ENCODE data around the gene TMEM201.

The TMEM201 gene

GRCh38 chr1:9591669-9592509 lies 3.2 kb downstream of the TMEM201 start:
- H3K36me3 Mint-ChIP-seq = no peaks in the 10 kb centered on the region
- DNase-seq (ENCODE audit: low spot score in 2 of 2) (no peak), ATAC-seq (ENCODE audit: low read depth) (no peak)
- H3K9me3 Mint-ChIP-seq = no peaks in the 10 kb centered on the region
- H3K4me1 Mint-ChIP-seq = peaks cover 19% of the 10 kb centered on the region
- no peaks in the 10 kb centered on the region for H3K27me3 Mint-ChIP-seq
- H3K4me3 Mint-ChIP-seq = no peak overlapping the region
- H3K27ac Mint-ChIP-seq = no peak overlapping the region

DNA sequence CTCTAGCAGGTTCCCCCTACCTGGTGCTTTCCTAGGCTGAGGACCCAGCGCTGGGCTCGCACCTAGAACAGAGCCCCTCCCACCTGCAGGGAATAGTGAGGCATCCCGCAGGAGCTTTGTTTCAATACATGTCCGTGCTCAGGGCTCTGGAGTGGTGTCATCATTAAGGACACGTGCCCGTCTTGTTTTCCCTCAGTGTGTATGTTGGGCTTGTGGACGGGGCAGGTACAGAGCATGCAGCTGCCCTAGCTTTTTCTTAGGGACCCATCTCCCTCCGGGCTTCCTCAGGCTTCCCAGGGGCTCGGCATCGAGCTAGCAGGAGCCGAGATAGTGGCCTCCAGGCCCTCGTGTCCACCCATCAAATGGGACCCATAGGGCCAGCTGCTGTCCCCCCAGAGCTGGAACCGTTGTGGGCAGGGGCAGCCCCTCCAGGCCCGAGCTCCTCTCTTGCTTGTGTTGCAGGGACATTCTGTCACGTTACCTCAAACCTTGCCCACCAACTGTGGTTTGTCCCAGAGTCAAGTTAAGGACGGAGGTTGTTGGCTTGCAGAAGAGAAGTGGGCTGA lies 3.9 kb downstream of the TMEM201 start:
- ATAC-seq (ENCODE audit: low read depth) = no peak
- peaks cover 19% of the 10 kb centered on the region for H3K4me1 Mint-ChIP-seq
- no peak overlapping the region for H3K27ac Mint-ChIP-seq

GRCh38 chr1:9593147-9593491 lies 4.4 kb downstream of the TMEM201 start:
- DNase-seq (ENCODE audit: low spot score in 2 of 2) (no peak), ATAC-seq (ENCODE audit: low read depth) (no peak)
- no peak overlapping the region for H3K4me3 Mint-ChIP-seq
- H3K36me3 Mint-ChIP-seq = peaks cover 1% of the 10 kb centered on the region
- H3K27ac Mint-ChIP-seq = no peak overlapping the region
- no peaks in the 10 kb centered on the region for H3K9me3 Mint-ChIP-seq
- peaks cover 19% of the 10 kb centered on the region for H3K4me1 Mint-ChIP-seq
- no peaks in the 10 kb centered on the region for H3K27me3 Mint-ChIP-seq

More for the DNA sequence above, 3.9 kb downstream of the TMEM201 start:
- Mint-ChIP-seq H3K4me3 (no peak overlapping the region), H3K27me3 (no peaks in the 10 kb centered on the region), H3K9me3 (no peaks in the 10 kb centered on the region), H3K36me3 (no peaks in the 10 kb centered on the region)
- no peak for DNase-seq (ENCODE audit: low spot score in 2 of 2)

DNA sequence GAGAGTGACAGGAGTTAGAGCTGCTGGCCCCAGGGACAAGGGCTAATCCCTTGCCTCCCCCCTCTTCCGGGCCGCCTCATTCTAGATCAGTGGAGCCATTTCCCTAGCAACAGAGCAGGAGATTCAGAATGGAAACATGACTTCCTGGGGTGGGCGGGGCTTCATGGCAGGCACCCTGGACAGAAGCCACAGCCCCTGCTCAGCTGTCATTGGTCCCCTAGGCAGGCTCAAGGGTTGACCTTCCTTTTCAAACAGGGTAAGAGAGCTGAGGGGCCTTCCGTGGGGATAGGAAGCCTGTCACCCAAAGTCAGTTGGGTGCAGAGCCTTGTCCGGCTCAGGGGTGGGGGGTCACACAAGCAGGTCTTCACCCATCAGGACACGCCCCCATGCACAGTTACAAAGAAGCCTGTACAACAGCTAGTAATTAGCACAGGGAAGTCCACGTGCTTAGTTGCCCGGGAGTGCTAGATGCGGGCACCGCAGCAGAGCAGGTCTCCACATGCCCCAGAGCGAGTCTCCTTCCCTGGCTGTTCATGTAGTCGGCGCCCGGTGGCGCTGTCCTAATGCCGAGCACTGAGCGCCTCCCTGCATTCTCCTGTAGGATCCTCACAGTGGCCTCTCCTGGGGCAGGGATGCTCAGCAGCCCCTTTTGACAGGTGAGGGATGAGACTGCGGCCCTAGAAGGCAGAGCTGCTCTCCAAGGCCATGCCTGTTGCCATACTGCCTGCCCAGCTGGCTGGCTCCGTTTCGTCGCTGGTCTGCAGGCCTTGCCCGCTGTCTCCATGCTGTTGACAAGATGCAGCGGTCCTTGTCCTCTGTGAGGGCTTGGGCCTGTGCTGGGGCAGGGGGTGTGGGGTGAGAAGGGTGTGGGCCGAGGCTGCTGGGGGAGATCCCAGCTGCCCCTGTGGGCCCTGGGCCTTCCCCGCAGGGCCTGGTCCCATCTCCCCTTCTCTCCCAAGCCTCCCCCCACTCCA lies 5.1 kb downstream of the TMEM201 start:
- peaks cover 19% of the 10 kb centered on the region for H3K4me1 Mint-ChIP-seq
- ATAC-seq (ENCODE audit: low read depth) (no peak), DNase-seq (ENCODE audit: low spot score in 2 of 2) (no peak)
- H3K9me3 Mint-ChIP-seq = no peaks in the 10 kb centered on the region
- H3K27ac Mint-ChIP-seq = no peak overlapping the region
- peaks cover 3% of the 10 kb centered on the region for H3K36me3 Mint-ChIP-seq
- H3K27me3 Mint-ChIP-seq = no peaks in the 10 kb centered on the region
- H3K4me3 Mint-ChIP-seq = no peak overlapping the region

GRCh38 chr1:9594471-9595155 lies 5.9 kb downstream of the TMEM201 start:
- DNase-seq (ENCODE audit: low spot score in 2 of 2) (no peak), ATAC-seq (ENCODE audit: low read depth) (no peak)
- H3K4me3 Mint-ChIP-seq = no peak overlapping the region
- no peaks in the 10 kb centered on the region for H3K27me3 Mint-ChIP-seq
- no peak overlapping the region for H3K27ac Mint-ChIP-seq
- H3K4me1 Mint-ChIP-seq = peaks cover 19% of the 10 kb centered on the region
- peaks cover 3% of the 10 kb centered on the region for H3K36me3 Mint-ChIP-seq
- no peaks in the 10 kb centered on the region for H3K9me3 Mint-ChIP-seq

DNA sequence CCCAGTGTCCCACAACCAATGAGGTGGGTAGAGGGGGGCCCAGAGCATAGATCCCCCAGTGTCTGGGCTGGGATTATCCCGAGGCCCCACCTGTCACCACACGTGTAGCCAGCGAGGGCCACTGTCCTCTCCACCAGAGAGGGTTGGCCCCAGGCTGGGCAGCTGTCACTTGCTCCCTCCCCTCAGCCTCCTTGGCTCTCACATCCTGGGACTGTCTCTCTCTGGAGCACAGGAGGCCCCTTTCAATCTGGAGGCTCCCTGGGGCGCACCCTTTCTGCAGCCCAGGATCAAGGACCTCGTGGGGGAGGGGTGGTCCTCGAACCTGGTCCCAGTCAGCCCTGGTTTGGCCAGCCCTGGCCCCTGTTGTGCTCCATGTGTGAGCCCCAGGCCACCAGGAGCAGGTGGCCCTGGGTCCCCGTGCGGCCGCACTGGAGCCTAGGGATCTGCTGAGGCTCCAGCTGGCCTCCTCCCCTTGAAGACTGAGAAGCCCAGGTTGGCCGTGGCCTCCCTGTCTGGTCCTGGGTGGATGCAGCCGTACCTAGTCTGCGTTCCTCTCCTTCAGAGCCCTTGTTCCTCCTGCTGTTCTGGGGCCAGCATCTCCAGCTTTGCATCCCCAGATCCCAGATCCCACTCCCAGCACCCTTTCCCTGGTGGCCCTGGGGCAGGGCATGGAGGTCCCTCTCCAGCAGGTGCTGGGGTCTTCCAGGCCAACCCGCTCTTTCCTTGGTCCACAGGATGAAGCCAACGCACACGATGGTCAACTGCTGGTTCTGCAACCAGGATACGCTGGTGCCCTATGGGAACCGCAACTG lies 6.7 kb downstream of the TMEM201 start:
- no peak overlapping the region for H3K27ac Mint-ChIP-seq

GRCh38 chr1:9595968-9596340 lies 7.2 kb downstream of the TMEM201 start:
- DNase-seq (ENCODE audit: low spot score in 2 of 2) (no peak), ATAC-seq (ENCODE audit: low read depth) (no peak)
- Mint-ChIP-seq H3K36me3 (peaks cover 3% of the 10 kb centered on the region), H3K27me3 (no peaks in the 10 kb centered on the region), H3K4me3 (no peak overlapping the region), H3K9me3 (no peaks in the 10 kb centered on the region), H3K27ac (no peak overlapping the region), H3K4me1 (peaks cover 7% of the 10 kb centered on the region)

More for the DNA sequence above, 6.7 kb downstream of the TMEM201 start:
- Mint-ChIP-seq H3K4me1 (peaks cover 13% of the 10 kb centered on the region), H3K4me3 (no peak overlapping the region), H3K36me3 (peaks cover 3% of the 10 kb centered on the region), H3K27me3 (no peaks in the 10 kb centered on the region), H3K9me3 (no peaks in the 10 kb centered on the region)
- no peak for ATAC-seq (ENCODE audit: low read depth)
- DNase-seq (ENCODE audit: low spot score in 2 of 2) = no peak

DNA sequence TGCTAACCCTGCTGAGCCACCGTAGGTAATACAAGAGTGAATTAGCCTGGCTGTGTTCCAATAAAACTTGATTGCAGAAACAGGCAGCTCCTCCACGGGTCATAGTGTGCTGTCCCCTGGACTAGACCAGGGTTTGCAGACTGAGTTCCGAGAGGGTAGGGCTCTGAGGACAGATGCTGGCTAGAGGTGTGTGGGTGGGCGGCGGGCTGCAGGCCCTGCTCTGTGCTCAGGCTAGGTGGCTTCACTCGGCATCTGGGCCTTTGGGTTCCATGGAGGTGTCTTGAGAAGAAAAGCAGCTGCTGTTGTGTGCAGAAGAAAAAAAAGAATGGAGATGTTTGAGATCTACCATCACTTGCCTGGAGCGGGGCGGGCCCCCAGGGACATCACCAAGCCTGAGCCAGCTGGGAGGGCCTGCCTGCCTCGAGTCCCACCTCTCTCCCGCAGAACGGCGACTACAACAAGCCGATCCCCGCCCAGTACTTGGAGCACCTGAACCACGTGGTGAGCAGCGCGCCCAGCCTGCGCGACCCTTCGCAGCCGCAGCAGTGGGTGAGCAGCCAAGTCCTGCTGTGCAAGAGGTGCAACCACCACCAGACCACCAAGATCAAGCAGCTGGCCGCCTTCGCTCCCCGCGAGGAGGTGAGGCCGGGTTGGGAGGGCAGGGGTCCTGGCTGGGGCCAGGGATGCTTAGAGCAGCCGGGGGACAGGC lies 7.9 kb downstream of the TMEM201 start:
- H3K27ac Mint-ChIP-seq = no peak overlapping the region
- peaks cover 5% of the 10 kb centered on the region for H3K36me3 Mint-ChIP-seq
- peaks cover 5% of the 10 kb centered on the region for H3K4me1 Mint-ChIP-seq
- ATAC-seq (ENCODE audit: low read depth) (no peak), DNase-seq (ENCODE audit: low spot score in 2 of 2) (no peak)
- H3K27me3 Mint-ChIP-seq = no peaks in the 10 kb centered on the region
- no peaks in the 10 kb centered on the region for H3K9me3 Mint-ChIP-seq
- H3K4me3 Mint-ChIP-seq = no peak overlapping the region

- no peak for DNase-seq (ENCODE audit: low spot score in 2 of 2)
- H3K27me3 Mint-ChIP-seq = no peaks in the 10 kb centered on the region
- H3K36me3 Mint-ChIP-seq = peaks cover 7% of the 10 kb centered on the region
- H3K27ac Mint-ChIP-seq = no peak overlapping the region
- no peak for ATAC-seq (ENCODE audit: low read depth)
- H3K4me3 Mint-ChIP-seq = no peak overlapping the region
- H3K4me1 Mint-ChIP-seq = peaks cover 5% of the 10 kb centered on the region
- no peaks in the 10 kb centered on the region for H3K9me3 Mint-ChIP-seq
Measured at GRCh38 chr1:9597361-9598315, 8.9 kb downstream of the TMEM201 start.

GRCh38 chr1:9598316-9598700 lies 9.6 kb downstream of the TMEM201 start:
- peaks cover 4% of the 10 kb centered on the region for H3K4me1 Mint-ChIP-seq
- ATAC-seq (ENCODE audit: low read depth) (no peak), DNase-seq (ENCODE audit: low spot score in 2 of 2) (no peak)
- H3K9me3 Mint-ChIP-seq = no peaks in the 10 kb centered on the region
- no peaks in the 10 kb centered on the region for H3K27me3 Mint-ChIP-seq
- no peak overlapping the region for H3K27ac Mint-ChIP-seq
- H3K4me3 Mint-ChIP-seq = no peak overlapping the region
- peaks cover 9% of the 10 kb centered on the region for H3K36me3 Mint-ChIP-seq

- Mint-ChIP-seq H3K4me1 (no peaks in the 10 kb centered on the region), H3K36me3 (peaks cover 9% of the 10 kb centered on the region), H3K27ac (no peak overlapping the region), H3K9me3 (no peaks in the 10 kb centered on the region), H3K4me3 (no peak overlapping the region), H3K27me3 (no peaks in the 10 kb centered on the region)
- ATAC-seq (ENCODE audit: low read depth) (no peak), DNase-seq (ENCODE audit: low spot score in 2 of 2) (no peak)
Measured at GRCh38 chr1:9599741-9600140, 11.0 kb downstream of the TMEM201 start.

Data from memory B cell (primary cell).